Mammary epithelial cell (primary cell): ENCODE data around the gene ITGB3BP.

ENCODE experiments used
- EZH2 ChIP-seq: IDR thresholded peaks from 2 replicates; pipeline ENCODE4 v1.6.1; 2012; ENCODE audit warnings: low read length, inconsistent platforms, borderline replicate concordance
- TF ChIP-seq, protein P1 (sequence below), 2 donors: IDR thresholded peaks in 1 of 2; conservative IDR thresholded peaks in 1 of 2; 2 replicates each; pipeline ENCODE4 v1.5.1; 2011 to 2012; ENCODE audit warnings: inconsistent platforms in 2 of 2, low read length in 2 of 2, mild to moderate bottlenecking in 2 of 2, control low read depth in 1 of 2, low read depth in 1 of 2; ENCODE audit not compliant: insufficient read depth in 1 of 2; ENCODE audit errors: extremely low read depth in 1 of 2

DNA sequence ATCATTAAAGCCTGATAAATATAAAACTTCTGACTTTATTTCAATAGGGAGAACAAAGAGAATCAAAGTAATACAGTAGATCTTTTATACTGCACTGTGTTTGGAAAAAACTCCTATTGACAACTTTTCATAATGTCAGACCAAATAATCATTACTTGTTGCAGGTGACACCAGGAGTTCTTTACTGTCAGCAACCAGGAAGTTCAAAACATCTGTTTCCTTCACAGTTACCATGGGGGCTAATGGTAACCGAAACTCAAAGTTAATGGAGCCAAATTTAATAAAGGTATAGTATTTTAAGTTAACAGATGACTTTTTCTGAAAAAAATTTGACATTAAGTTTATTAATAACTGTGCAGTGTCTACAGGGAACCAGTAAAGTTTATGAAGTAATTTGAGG, 10.9 kb upstream of the ITGB3BP start:
- TF ChIP-seq, protein P1, sequence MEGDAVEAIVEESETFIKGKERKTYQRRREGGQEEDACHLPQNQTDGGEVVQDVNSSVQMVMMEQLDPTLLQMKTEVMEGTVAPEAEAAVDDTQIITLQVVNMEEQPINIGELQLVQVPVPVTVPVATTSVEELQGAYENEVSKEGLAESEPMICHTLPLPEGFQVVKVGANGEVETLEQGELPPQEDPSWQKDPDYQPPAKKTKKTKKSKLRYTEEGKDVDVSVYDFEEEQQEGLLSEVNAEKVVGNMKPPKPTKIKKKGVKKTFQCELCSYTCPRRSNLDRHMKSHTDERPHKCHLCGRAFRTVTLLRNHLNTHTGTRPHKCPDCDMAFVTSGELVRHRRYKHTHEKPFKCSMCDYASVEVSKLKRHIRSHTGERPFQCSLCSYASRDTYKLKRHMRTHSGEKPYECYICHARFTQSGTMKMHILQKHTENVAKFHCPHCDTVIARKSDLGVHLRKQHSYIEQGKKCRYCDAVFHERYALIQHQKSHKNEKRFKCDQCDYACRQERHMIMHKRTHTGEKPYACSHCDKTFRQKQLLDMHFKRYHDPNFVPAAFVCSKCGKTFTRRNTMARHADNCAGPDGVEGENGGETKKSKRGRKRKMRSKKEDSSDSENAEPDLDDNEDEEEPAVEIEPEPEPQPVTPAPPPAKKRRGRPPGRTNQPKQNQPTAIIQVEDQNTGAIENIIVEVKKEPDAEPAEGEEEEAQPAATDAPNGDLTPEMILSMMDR (conservative IDR thresholded peaks at IDR 0.05 in 1 of 2, IDR thresholded peaks at IDR 0.05 in 1 of 2; ENCODE audit: extremely low read depth in 1 of 2, insufficient read depth in 1 of 2, low read depth in 1 of 2, low read length in 2 of 2) = no peak
- no peak for TF ChIP-seq EZH2
